Adrenal gland (tissue), 5 donors: Measurements from ENCODE around the gene CHI3L1.

Experiments used
- CTCF ChIP-seq, 6 experiments: fragments of 450-650 bp in 4 of 6; fragments of 200-600 bp in 2 of 6; sonication (generic) in 1 of 6; IDR thresholded peaks; 1 replicate in 5 of 6; 2 replicates in 1 of 6; pipeline versions ENCODE4 v1.5.1 to v1.8.0; 2016 to 2021; ENCODE audit warnings: antibody characterized with exemption in 6 of 6, mild to moderate bottlenecking in 2 of 6, moderate library complexity in 1 of 6
- POLR2A ChIP-seq, 2 donors: fragments of 450-650 bp; IDR thresholded peaks; one replicate each; pipeline ENCODE4 v1.6.1; 2017; ENCODE audit warnings: antibody characterized with exemption in 2 of 2, mild to moderate bottlenecking in 2 of 2, moderate library complexity in 1 of 2
- donor health status: DM: no; HTN: no; CAD: no.

DNA sequence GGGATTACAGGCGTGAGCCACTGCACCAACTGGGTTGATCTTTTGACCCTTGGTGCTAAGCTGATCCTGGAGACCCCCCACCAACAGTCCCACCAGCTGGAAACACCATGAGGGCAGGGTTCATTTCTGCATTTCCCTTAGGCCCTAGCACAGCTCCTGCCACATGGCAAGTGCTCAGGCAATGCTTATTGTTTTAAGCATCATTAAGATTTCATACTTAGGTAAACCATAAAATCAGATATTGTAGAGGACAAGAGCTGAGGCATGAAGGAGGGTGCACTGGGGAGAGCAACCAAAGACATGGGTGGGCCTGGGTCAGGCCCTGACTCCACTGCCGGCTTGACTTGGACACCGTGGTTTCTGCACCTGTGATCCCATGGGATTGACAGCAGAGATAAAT is 25.3 kb upstream of the CHI3L1 start:
- TF ChIP-seq CTCF (IDR thresholded peaks at IDR 0.05) (no peak), POLR2A (IDR thresholded peaks at IDR 0.05) (no peak)
